Fibroblast of pulmonary artery (primary cell): ENCODE measurements around the gene BAG3.
"Not testable (repeated sequence)": the region's sequence is repeated elsewhere in the genome, so short reads cannot be mapped to it uniquely, and the experiment has no call there.

Experiments
- DNase-seq: peaks from one replicate; pipeline ENCODE4 v3.0.0-alpha.2; 2010; ENCODE audit warnings: low read depth
- H3K4me3 ChIP-seq: replicated peaks from 2 replicates; pipeline ENCODE4 v1.5.1; 2011; ENCODE audit warnings: low read depth, mild to moderate bottlenecking, control low read depth, low read length, moderate library complexity
- TF ChIP-seq, protein P1 (sequence below): IDR thresholded peaks from 2 replicates; pipeline ENCODE4 v1.5.1; 2011; ENCODE audit warnings: mild to moderate bottlenecking, control low read depth, low read length, inconsistent platforms; ENCODE audit errors: missing control alignments

BAG3 gene

GRCh38 chr10:119703903-119704508 lies 52.8 kb downstream of the BAG3 start:
- no peak overlapping the region for H3K4me3 ChIP-seq
- TF ChIP-seq, protein P1, sequence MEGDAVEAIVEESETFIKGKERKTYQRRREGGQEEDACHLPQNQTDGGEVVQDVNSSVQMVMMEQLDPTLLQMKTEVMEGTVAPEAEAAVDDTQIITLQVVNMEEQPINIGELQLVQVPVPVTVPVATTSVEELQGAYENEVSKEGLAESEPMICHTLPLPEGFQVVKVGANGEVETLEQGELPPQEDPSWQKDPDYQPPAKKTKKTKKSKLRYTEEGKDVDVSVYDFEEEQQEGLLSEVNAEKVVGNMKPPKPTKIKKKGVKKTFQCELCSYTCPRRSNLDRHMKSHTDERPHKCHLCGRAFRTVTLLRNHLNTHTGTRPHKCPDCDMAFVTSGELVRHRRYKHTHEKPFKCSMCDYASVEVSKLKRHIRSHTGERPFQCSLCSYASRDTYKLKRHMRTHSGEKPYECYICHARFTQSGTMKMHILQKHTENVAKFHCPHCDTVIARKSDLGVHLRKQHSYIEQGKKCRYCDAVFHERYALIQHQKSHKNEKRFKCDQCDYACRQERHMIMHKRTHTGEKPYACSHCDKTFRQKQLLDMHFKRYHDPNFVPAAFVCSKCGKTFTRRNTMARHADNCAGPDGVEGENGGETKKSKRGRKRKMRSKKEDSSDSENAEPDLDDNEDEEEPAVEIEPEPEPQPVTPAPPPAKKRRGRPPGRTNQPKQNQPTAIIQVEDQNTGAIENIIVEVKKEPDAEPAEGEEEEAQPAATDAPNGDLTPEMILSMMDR: no peak
- no peak for DNase-seq

GRCh38 chr10:119705434-119705831 lies 54.3 kb downstream of the BAG3 start:
- H3K4me3 ChIP-seq: no peak overlapping the region
- TF ChIP-seq, protein P1: no peak

DNA sequence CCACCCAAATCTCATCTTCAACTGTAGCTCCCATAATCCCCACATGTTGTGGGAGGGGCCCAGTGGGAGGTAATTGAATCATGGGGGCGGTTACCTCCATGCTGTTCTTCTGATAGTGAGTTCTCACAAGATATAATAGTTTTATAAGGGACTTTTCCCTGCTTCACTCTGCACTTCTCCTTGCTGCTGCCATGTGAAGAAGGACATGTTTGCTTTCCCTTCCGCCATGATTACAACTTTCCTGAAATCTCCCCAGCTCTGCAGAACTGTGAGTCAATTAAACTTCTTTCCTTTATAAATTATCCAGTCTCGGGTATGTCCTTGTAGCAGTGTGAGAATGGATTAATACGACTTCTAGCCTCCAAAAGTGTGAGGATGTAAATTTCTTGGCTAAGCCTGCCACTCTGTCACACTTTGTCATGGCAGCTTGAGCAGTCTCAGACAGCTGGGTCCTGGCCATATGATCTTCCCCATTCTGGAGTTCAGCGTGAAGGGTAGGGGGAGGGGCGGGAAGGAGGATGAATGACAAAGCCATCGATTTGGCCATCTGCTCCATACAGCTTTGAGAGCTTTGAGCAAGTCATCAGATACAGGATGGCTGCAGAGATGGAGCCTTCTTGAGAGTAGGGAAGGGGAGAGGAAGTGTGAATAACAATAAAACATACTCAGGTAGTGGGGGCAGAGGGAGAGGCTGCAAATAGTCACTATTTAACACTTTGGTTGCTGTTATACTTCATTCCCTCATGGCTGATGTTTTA lies 55.5 kb downstream of the BAG3 start:
- no peak overlapping the region for H3K4me3 ChIP-seq
- DNase-seq: no peak
- TF ChIP-seq, protein P1: no peak

More at GRCh38 chr10:119705434-119705831, 54.3 kb downstream of the BAG3 start:
- DNase-seq: no peak

GRCh38 chr10:119707331-119707730 lies 56.2 kb downstream of the BAG3 start:
- not testable (repeated sequence) for H3K4me3 ChIP-seq, DNase-seq

- H3K4me3 ChIP-seq, DNase-seq: not testable (repeated sequence)
These were observed 59.8 kb downstream of the BAG3 start for GRCh38 chr10:119710935-119711334.

- no peak for DNase-seq
- H3K4me3 ChIP-seq: no peak overlapping the region
- TF ChIP-seq, protein P1: no peak
These were observed 62.7 kb downstream of the BAG3 start for GRCh38 chr10:119713744-119714483.

DNA sequence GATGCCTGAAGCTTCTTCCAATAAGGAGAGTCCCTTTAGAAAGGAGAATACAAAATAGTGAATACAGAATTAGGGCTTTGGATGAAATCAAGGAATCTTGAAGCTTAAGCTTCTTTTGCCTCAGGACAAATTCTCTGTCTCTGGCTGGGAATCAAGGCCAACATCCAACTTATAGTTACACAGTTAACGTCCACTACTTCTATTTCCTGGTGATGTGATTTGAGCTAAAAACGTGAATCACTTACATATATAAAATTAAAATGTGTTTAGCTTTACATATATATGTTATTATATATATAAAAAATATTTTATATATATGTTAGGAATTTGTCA lies 63.3 kb downstream of the BAG3 start:
- TF ChIP-seq, protein P1: no peak
- DNase-seq: no peak
- H3K4me3 ChIP-seq: no peak overlapping the region
